IMR-90 (cell line): Measurements from ENCODE around the gene KAZN.

Source experiments
- POLR2A ChIP-seq: IDR thresholded peaks from 2 replicates; pipeline ENCODE4 v1.6.1; 2012; ENCODE audit warnings: mild to moderate bottlenecking, low read depth, low read length
- RAD21 ChIP-seq: IDR thresholded peaks from 2 replicates; pipeline ENCODE4 v1.6.1; 2012; ENCODE audit warnings: low read length, improper control_type of control experiment
- SMC3 ChIP-seq: fragments of 150-350 bp; IDR thresholded peaks from 2 replicates; pipeline ENCODE4 v1.6.1; 2016; ENCODE audit warnings: low read depth, mild to moderate bottlenecking, antibody characterized with exemption, low read length, moderate library complexity
- TF ChIP-seq, protein P1 (sequence below): conservative IDR thresholded peaks from 2 replicates; pipeline ENCODE4 v1.5.1; 2012; ENCODE audit warnings: mild to moderate bottlenecking, low read depth, low read length, improper control_type of control experiment

DNA sequence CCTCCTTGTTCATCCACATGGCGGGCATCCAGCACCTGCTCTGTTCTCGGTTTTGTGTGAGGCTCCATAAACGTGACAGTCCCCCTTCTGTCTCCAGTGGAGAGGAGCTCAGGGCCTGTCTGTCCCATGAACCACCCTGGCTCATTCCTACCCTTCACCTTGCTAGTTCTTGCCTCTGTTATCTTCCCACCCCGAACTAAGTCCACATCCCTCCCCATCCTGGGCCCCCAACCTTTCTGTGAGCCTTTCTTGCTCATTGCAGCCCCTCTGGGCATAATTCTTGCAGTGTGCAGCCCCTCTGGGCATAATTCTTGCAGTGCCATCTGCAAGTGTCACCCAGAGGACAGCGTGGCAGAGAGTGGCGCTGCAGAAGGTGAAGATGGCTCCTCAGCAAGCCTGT lies 338.3 kb downstream of the KAZN start:
- TF ChIP-seq RAD21 (no peak), POLR2A (no peak), SMC3 (no peak)
- TF ChIP-seq, protein P1, sequence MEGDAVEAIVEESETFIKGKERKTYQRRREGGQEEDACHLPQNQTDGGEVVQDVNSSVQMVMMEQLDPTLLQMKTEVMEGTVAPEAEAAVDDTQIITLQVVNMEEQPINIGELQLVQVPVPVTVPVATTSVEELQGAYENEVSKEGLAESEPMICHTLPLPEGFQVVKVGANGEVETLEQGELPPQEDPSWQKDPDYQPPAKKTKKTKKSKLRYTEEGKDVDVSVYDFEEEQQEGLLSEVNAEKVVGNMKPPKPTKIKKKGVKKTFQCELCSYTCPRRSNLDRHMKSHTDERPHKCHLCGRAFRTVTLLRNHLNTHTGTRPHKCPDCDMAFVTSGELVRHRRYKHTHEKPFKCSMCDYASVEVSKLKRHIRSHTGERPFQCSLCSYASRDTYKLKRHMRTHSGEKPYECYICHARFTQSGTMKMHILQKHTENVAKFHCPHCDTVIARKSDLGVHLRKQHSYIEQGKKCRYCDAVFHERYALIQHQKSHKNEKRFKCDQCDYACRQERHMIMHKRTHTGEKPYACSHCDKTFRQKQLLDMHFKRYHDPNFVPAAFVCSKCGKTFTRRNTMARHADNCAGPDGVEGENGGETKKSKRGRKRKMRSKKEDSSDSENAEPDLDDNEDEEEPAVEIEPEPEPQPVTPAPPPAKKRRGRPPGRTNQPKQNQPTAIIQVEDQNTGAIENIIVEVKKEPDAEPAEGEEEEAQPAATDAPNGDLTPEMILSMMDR = no peak
